HG03045 (cell line): Measurements from ENCODE around the gene HNRNPA1.
"Not testable (repeated sequence)": the region's sequence is repeated elsewhere in the genome, so short reads cannot be mapped to it uniquely, and the experiment has no call there.

Experiments
- ATAC-seq: cut with Tn5 transposase; IDR thresholded peaks from one replicate; pipeline ENCODE4 v1.9.1; 2021; ENCODE audit warnings: mild to moderate bottlenecking, moderate library complexity; ENCODE audit not compliant: unreplicated experiment

The HNRNPA1 gene

DNA sequence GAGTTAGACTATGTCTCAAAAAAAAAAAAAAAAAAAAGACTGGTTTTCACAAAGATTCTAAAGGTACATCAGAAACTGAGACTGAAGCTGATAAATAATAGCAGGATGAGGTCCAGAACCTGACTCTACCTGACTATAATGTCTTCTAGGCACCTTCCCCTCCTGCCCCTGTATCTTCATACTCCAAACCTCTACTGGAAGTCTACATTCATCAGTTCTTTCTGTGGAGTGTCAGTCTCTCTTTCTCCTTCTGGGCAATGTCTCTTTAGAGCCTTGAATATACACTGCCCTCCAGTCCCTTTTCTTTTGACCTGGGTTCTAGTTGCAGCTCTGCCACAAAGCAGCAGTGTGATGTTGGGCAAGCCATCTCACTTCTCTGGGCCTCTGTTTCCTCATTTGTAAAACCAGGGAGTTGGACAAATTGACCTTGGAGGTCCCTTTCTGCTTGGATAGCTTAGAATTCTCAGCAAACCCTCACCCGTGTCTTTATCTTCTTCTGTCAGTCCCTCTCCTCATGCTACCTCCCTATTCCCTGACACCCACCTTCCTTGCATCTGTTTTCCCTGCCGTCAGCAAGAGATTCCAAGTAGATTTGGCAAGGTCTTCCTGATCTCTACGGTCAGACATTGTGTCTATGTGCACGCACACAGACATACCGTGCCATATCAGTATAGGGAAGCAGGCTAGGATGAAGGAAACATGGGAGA, 16.0 kb downstream of the HNRNPA1 start:
- ATAC-seq = no peak

DNA sequence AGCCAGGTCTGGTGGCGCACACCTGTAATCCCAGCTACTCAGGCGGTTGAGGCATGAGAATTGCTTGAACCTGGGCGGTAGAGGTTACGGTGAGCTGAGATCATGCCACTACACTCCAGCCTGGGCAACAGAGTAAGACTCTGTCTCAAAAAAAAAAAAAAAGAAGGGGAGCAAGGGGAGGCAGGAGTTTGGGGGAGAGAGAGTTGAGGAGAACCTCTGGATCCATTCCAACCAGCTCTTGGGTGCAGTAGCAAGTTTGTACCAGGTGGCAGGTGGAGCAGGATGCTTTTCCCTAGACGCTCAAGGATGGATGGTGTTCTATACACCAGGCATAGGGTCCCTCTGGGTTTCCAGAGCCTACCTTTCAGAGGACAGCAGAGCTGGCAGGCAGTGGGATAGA, 18.4 kb downstream of the HNRNPA1 start:
- ATAC-seq = no peak

DNA sequence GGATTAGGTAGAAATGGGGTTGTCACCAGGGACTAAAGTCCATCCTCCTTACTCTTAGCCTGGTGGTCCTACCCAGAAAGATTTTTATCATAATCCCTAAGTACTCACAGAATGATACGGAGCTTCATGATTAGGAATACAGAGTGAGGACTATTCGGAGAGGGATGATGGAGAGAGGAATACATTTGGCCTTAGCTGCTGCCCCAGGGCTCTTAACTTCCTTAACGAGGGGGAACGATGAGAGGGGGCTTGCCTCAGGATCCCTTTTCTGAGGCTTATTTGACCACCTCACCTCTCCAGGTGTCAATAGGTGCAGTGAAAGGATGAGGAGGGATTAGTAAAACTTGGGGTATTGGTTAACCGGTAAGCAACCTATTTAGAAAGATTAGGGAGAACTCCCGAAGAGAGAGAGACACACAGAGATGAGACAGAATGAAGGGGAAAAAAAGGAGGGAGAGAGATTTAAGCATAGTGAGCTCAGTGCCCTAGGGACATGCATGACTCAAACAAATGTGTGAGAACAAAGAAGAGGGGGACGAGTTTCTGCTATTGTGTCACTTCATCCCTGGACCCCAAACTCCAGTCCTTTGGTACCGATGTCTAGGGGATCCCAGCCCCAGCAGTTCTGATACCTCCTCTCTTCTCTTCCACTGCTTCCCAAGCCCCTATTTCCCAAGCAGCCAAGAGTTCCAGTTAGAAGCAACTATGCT, 19.1 kb downstream of the HNRNPA1 start:
- ATAC-seq = no peak

DNA sequence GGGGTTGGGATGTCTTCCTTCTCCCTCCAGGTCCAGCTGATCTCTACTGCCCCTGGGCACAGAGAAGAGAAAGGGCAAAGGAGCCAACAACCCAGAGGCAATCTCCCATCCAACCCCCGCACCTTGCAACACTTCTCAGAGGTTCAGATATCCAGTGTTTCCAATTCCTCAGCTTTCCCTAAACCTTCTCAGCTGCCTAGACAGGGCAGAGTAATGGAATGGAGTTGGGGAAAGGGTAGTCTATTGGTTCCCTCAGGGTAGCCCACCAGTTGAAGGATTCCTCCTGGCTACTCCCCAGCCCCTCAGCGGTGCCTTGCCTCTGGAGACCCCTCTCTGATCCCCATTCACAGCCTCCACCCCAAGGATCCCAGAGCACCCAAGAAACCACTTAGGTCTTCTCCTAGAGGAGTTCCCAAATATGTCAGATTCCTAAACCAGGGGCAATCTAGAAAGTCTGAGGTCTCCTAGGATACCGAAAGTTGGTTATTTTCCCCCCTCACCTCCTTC, 19.8 kb downstream of the HNRNPA1 start:
- ATAC-seq = no peak

DNA sequence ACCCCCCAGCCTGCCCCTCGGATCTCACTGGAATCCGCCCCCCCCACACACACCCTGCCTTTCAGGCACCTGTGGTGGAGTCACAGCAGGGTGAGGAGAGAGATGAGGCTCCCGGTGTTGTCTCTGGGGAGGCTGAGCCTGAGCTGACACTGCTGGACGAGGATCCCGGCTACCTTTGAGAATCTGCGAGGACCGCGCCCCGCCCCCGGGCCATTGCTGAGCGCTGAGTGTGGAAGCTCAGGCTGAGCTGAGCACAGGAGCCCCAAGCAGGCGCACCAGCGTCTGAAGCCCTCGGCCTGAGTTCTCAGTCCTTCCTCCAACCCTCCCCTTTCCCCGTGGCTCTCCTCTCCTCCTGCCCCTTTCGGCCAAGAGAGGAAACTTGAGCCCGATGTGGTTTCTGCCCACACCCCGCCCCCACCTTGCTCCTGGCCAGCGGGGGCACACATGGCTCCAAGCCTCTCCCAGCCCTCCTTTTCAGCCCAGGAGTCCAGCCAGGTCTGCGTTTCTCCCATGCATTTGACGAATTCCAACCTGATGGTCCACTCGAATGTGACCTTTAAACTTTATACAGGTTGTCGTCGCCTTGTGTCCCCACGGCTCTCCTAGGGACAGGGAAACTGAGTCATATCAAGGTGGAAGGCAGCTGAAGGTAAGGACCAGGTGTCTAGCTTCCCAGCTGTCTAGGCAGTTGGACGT, 20.4 kb downstream of the HNRNPA1 start, which contains the start of gene NFE2:
Gene NFE2 (minus strand): TSS at position 284 of the 696 bp plus-strand sequence. CDS start 5,767 bp downstream, outside the sequence.
- no peak for ATAC-seq

DNA sequence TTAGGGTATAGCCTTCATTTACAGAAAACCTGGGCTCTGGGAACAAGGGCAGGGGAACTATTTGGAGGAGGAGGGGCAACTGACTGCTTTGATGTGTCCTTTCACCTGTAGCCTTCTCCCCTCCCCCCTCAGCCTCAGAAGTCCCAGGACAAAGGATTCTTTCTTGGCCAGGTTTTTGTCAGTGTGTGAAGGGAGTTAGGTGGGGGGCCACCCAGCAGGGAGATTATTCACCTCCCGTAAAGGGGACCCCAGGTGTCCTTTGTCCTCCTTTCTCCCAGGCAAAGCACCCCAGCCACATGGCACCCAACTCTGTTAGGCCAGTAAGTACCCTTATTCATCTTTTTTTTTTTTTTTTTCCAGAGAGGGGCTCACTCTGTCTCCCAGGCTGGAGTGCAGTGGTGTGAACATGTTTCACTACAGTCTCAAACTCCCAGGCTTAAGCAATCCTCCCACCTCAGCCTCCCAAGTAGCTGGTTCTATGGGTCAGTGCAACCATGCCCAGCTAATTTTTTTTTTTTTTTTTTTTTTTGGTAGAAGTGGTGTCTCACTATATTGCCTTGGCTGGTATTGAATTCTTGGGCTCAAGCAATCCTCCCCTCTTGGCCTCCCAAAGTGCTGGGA, 21.0 kb downstream of the HNRNPA1 start:
- ATAC-seq = no peak

DNA sequence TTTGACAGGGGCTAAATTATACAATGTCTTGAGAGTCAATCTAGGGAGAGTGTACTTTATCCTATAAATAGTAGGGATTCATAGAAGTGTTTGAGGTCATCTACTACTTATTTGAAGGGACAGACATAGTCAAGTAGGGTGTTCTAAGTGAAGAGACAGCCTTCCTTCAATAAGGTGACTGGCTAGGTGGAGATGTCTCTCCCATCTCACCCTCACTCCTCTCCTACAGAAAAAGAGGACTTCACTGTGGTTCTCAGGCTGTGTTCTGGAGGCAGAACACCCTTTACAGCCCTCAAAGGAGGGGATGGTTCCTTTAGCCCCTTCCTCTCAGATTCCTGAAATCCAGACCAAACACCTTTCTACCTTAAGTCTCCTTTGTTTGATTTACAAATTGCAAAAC, 23.1 kb downstream of the HNRNPA1 start:
- ATAC-seq = no peak

DNA sequence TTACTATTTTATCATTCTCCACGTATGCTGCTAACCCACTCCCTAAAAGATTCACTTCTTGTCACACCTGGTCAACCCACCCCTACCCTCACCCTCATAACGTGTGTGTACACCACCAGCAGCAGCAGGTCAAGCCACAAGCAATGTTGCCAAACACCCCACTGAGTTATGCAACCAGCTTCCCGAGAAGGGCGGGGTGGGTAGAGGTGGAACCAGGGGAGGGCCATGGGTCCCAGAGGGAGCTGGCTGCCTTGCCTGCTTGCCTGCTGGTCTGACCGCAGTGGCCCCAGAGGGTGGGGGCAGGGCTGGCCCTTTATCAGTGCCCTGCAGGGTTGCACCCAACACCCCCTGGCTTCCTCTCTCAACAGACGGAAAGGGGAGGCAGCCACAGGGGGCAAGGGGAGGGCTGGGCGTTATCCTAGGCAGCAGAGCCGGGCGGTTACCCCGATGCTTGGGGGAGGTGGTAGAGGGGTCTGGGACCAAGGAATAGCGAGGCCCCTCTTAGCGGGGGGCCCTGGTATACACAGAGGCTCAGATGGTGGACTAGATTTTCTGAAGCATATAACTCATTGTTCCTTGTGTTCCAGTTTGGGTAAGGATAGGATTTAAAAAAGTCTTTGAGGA, 23.8 kb downstream of the HNRNPA1 start:
- no peak for ATAC-seq

DNA sequence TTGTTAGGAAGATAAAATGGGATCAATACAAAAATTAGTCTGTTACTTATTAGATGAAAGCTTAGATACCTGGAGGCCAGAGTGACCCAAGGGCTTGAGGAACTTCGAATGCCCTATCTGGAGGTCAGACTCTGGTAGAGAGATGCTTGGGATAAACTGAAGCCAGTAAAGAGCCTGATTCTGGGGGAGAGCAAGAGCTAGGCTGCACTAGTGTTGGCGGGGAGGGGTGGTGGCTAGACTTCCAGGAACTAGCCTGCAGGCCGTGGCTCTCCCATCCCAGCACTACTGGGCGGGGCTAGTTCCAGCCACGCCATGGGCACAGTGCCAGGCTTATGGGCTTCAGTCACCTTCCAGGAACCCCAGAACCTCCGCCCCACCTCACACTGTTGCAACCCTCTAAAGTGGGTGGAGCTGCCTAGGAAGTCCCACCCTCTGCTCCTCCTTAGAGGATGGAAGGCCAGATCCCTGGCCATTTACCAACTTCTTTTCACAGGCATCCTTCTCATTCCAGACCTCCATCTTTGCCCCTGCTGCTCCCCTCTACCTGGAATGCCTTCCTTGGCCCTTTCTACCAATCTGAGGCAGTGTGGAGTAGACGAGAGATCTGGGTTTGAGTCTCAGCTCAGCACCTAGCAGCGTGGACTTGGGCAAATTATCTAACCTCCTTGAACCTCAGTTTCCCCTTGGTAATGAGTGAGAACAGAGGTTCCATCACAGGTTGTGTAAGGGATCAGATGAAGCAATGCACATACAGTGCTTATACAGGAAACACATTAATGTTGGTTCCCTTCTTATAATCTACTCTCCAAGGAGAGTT, 26.6 kb downstream of the HNRNPA1 start:
- no peak for ATAC-seq

DNA sequence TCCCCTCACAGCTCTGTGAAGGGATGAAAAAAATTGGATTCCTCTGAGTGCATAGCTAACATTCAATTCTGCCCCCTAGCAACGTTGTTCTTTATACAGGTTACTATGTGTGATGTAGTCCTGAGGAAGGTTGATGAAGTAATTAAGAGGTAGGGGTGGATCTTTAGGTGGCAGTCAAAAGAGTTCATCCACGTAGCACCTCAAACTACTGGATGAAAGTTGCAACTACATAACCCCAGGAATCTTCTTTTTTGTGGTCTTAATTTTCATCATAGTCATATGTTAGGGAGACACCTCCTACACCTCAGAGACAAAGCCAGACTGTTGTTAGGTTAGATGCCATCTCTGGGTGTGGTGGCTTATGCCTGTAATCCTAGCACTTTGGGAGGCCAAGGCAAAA, 30.5 kb downstream of the HNRNPA1 start:
- no peak for ATAC-seq

DNA sequence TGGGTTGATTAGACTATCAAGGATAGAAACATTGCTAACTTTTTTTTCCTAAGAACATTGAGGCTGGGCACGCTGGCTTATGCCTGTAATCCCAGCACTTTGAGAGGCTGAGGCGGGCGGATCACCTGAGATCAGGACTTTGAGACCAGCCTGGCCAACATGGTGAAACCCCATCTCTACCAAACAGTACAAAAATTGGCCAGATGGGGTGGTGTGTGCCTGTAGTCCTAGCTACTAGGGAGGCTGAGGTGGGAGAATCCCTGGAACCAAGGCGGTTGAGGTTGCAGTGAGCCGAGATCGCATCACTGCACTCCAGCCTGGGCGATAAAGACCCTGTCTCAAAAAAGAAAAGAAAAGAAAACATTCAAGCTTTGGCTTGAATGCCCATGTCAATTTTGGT, 31.8 kb downstream of the HNRNPA1 start:
- not testable (repeated sequence) for ATAC-seq

DNA sequence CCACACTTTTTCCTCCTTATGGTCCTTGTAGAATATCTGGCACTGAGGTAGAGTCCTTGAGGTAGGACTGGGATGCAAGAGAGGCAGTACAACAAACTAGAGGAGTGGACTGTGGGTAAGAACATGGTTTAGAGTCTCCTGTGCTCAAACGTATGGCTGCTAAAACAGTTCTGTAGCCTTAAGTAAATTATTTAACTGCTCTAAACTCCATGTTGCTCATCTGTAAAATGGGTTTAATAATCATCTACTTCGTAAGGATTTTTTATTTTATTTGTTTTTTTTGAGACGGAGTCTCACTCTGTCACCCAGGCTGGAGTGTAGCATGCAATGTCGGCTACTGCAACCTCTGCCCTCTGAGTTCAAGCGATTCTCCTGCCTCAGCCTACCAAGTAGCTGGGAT, 40.8 kb downstream of the HNRNPA1 start:
- no peak for ATAC-seq

DNA sequence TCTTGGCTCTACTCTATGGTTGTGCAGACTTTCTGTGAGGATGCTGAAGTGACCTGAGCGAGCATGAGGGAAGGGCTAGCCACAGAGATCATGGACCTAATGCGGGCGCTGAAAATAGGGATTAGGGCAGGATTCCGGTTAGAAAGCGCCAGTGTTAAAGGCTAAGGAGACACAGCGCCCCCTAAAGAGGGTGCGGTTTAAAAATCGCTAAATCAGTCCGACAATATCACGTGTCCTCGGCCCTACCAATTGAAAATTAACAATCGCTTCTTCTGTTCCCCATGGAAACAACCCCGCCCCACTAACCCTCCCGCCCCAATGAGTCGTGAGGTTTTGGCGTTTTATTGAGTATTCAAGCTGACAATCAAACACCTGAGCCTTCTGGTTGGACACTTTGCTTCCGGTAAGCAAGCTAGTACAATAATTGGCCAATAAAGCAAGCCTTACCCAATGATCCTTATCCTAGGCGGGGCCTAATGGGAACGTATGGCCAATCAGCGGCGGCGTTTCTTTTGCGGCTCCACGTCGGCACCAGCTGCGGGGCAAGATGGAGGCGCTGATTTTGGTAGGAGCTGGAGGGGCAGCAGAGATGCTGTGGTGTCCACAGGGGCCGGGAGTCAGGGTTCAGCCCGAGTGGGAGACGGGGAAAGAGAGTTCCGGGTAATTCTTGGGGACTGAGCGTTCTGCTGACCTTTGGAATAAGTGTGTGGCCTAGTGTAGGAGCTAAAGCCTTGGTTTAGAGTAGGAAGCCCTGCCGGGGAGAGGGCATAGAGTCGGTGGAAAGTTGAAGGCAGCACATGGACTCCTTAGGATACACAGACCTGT, 44.3 kb downstream of the HNRNPA1 start, which contains the start of gene COPZ1:
Gene COPZ1 (plus strand): TSS at position 515 of the 825 bp plus-strand sequence. CDS start 33 bp downstream, at position 548.
- ATAC-seq = peak; percentile 98

DNA sequence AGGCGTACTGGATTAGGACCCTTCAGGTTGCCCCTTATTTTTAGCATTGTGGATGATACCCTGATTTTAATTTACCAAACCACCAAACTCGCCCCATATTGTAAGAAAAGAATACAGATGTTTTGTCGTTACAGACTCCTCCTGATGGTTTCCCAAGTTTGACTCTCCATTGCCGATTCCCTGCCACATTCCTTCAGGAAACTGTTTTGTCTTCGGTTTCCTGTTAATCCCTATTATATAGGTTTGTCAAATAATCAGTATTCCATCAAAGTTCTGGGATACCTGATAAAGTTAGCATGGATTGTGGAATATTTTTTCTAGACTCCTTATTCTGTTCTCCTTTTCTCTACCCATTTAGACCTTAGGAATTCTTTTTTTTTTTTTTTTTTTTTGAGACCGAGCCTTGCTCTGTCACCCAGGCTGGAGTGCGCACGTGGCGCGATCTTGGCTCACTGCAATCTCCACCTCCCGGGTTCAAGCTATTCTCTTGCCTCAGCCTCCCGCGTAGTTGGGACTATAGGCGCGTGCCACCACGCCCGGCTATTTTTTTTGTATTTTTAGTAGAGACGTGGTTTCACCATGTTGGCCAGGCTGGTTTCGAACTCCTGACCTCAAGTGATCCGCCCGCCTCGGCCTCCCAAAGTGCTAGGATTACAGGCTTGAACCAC, 45.0 kb downstream of the HNRNPA1 start:
- ATAC-seq = not testable (repeated sequence)

DNA sequence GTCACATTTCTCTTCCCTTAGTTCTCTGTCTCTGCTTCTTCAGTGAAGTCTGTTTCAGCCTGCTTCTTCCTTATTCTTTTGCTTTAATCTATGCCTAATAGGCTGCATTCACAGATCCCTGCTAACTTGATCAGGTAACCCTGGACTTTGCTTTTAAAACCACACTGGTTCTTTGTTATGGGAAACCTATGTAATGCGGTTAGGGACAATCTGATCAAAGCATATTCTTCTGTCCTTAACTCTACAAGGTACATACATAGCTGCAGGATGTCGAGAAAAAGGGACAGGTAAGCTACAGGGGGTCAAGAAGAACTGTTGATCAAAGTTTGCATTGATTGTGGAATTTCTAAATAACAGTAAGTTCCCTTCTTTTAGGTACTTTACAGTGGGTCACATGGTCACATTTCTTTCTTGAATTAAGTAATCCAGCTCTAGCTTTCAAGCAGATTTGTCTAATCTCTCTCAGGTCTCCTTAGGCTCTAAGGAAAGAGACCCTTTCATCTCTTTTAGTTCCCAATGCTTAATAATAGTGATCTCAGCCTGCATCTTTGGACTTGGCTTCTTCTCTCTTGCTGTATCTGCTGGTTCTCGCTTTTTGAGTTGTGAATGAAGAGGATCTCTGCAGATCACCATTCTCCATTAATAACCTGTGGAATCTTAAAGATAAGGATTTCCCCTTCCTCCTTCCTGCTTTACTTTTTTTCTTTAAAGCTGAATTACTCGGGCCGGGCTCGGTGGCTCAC, 48.2 kb downstream of the HNRNPA1 start:
- ATAC-seq = no peak

DNA sequence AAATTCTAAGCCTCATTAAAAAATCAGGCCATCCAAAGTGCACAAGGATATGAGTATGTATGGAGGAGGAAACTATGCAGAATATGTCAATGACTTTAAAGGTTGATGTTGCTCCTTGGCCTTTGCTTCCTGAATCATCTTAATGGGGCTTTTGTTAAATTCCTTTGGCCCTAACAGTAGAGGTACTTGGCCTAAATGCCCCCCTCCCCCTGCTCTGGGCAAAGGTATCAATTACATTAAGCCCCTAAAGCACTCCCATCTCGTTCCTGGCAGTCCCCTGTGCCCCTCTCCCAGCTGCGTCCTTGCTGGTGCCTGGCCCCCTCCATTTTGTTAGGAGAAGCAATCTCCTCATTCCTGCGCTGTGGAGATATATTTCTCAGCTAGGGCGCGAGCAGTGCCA, 49.2 kb downstream of the HNRNPA1 start:
- no peak for ATAC-seq

DNA sequence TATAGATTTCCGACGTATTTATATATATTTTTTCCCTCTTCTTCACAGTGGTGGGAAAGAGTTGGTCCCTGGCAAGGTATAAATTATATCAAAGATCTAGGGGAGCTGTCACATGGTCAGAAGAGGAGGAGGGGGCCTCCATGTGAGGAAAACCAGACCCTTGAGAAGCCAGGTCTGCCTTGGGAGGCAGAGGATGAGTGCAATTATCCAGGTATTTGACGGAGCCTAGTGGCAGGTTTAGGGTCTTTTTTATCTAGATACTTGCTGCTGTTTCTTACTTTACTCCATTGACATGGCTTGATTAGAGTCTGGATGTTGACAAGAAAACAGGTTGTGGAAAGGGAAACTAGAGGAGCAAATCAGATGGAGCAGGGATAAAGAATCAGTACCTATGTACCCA, 49.9 kb downstream of the HNRNPA1 start:
- no peak for ATAC-seq

DNA sequence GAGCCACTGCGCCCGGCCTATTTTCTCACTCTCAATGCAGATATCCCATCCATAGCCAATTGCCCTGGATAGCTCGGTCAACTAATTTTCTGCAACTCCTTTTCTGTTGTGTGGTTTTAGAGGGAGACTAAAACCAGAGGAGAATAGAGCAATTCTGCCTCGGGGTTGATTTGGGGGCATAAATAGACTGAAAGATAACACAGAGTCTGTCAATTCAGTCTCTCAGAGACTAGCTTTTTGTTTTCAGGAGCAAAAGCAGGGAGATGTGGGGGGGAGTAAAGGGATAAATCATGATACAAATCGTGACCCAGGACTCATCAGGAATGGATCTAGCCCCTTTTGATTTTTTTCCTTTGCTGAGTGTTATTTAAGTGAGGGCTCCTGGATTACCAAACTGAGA, 50.9 kb downstream of the HNRNPA1 start:
- ATAC-seq = no peak
